GM19467 (cell line): Measurements from ENCODE around the gene TBXA2R.
"Not testable (repeated sequence)": the region's sequence is repeated elsewhere in the genome, so short reads cannot be mapped to it uniquely, and the experiment has no call there.

Experiments
- ATAC-seq: cut with Tn5 transposase; IDR thresholded peaks from one replicate; pipeline ENCODE4 v1.9.1; 2021; ENCODE audit warnings: mild to moderate bottlenecking, moderate library complexity; ENCODE audit not compliant: unreplicated experiment

Gene TBXA2R

DNA sequence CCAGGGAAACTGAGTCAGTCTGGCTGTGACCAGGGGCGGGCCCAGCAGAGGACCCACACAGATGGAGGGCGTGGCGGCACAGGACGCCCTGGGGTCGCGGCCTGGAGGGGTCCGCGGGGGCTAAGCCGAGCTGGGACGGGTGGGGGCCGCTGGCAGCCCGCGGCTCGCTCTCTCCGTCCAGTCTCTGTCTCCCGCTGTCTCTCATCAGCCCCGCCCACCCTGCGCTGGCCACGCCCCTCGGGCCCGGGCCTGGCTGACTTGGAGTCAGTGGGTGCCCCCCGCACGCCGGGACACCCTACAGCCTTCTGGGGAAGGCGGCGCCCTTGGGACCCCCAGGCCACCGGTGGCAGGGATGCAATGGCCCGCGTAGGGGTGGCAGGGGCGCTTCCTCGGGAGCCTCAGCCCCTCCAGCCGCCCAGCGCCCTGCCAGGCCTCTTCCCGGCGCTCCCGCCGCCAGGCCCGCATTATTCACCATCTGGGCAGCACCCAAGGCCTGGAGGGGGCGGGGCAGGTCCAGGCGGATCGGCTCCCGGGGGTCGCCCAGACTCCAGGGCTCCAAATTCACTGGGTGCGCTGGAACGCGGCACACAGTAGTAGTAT lies at the start of gene TBXA2R:
TBXA2R (minus strand) TSS at position 186 of the 600 bp plus-strand sequence. CDS start 6,241 bp downstream, outside the sequence.
- ATAC-seq, result no peak

- no peak for ATAC-seq
Observed at GRCh38 chr19:3656073-3656746, 49.5 kb upstream of the TBXA2R start.

GRCh38 chr19:3655402-3656072 lies 48.9 kb upstream of the TBXA2R start:
- no peak for ATAC-seq

DNA sequence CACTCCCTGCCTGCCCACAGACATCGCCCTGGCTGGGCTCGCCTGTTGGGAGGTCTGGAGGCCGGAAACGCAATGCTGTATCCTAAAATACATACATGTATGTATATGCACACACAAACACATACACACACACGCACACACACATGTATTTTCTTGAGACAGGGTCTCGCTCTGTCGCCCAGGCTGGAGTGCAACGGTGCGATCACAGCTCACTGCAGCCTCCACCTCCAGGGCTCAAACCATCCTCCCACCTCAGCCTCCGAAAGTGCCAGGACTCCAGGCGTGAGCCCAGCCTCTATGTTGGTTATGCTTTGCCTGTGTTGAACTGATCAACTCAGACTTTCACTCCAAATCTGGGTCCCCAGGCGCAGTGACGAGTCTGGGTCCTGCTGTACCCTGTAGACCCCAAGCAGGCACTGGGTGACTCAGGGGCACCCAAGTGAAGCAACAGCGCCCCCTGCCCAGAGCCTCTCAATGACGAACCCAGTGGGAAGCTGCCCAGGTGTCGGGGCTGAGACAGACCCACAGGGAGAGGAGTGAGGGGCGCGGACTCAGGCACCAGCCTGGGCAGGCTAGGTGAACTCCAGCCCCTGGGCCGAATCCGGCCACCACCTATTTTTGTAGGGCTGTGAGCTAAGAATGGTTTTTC lies 47.3 kb upstream of the TBXA2R start:
- no peak for ATAC-seq

- no peak for ATAC-seq
Observed at GRCh38 chr19:3653081-3653795, 46.6 kb upstream of the TBXA2R start.

- no peak for ATAC-seq
Observed at GRCh38 chr19:3652422-3652821, 45.7 kb upstream of the TBXA2R start.

GRCh38 chr19:3651684-3652083 lies 45.0 kb upstream of the TBXA2R start:
- ATAC-seq, result no peak

DNA sequence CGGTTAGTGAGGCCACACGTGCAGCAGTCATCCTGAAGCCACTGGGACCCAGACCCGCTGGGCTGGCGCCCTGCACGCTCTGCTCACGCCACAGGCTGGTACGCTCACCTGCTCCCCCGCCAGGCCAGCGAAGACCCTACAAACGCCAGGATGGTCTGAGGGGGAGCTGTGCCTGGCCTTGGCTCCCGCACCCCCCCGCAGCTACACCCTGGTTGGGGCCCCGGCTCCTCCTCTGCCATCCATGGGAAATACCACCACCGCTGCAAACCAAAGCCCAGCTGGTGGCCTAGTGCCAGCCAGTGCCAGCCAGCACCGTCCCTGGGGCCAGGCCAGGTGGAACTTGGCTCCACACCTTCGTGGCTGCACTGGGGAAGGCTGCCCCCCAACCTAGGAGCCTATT lies 43.2 kb upstream of the TBXA2R start:
- ATAC-seq, result no peak

- no peak for ATAC-seq
Observed at GRCh38 chr19:3648037-3648905, 41.6 kb upstream of the TBXA2R start.

DNA sequence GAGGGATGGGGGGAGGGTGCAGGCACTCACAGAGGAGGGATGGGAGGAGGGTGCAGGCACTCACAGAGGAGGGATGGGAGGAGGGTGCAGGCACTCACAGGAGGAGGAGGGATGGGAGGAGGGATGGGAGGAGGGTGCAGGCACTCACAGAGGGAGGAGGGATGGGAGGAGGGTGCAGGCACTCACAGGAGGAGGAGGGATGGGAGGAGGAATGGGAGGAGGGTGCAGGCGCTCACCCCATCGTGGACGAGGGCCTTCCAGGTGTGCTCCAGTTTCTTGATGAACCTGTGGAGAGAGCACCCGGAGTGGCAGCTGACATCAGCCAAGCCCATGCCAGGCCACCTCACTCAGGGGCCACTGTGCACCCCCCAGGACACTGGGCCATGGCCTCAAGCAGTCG lies 40.4 kb upstream of the TBXA2R start:
- ATAC-seq, result not testable (repeated sequence)

DNA sequence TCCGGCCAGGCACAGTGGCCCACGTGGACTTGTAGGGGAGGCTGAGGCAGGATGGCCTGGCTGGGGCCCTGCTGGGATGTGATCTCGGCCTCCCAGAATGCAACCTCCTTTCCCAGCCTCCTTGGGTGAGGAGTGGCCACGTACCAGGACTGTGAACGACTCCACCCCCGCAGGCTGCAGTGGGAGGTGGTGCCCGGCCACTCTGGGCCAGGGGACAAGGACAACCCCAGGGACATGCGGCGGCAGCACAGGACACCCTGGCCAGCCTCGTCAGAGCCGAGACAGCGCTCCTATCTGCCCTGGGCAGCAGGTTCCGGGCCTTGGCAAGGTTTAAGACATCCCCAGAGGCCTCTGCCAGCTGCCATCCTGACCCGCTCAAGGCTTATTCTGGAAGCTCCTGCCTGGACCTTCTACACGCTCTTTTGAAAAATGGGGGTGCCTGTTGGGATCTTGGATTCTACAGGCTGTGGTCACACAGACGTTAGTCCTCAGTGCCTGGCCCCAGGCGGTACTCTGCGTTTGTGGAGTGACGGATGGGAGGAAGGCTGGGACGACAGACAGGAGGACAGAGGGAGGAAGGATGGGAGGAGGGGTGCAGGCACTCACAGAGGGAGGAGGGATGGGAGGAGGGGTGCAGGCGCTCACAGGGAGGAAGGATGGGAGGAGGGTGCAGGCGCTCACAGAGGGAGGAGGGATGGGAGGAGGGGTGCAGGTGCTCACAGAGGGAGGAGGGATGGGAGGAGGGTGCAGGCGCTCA lies 39.8 kb upstream of the TBXA2R start:
- ATAC-seq, result no peak

DNA sequence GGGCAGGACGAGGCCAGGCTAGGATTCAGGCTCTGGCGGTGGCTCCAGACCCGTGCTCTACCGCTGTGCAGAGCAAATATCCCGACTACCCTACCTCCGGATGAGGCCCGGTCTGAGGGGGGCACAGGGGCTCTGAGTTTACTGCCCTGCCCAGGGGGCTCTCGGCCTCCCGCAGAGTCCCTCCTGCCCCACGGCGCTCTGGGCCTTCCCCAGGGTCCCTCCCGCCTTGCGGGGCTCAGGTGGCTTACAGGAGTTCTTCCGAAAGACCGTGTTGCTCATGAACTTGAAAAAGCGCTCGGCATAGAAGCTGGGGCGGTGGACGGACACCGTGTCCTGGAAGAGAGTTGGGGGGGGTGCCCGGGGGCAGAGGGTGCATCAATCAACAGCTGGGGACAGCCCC lies 39.1 kb upstream of the TBXA2R start:
- no peak for ATAC-seq

- ATAC-seq, result no peak
Observed at GRCh38 chr19:3645067-3645396, 38.4 kb upstream of the TBXA2R start.

- ATAC-seq, result no peak
Observed at GRCh38 chr19:3644351-3645066, 37.8 kb upstream of the TBXA2R start.

DNA sequence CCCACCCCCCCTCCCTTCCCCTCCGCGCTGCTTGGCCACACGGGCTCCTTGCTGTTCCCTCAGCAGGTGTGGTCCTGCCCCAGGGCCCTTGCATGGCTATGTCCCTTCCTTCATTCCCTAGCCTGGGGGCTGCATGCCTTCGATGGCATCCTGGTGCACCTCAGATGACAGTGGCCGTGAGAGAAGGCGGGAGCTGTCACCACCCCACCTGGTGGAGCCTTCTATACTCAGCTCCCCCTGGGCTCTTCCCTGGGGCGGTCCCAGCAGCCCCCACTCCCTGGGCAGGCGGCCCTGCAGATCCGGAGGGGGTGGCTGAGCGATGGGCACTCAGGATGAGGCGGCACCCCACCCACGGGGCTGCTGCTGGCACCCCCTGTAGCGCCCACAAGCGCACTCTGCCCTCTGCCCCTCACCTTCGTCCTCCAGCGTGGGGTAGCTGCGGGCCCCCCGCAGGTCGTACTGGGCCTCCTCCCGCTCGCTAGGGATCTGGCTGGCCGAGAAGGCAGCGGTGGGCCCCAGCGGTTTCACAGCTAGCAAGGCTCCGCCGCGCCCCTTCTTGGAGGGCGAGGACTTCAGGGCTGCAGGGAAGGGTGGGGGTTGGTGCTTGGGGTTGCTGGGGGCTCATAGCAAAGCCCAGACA lies 37.1 kb upstream of the TBXA2R start:
- ATAC-seq, result no peak

- ATAC-seq, result no peak
Observed at GRCh38 chr19:3642987-3643673, 36.5 kb upstream of the TBXA2R start.

- no peak for ATAC-seq
Observed at GRCh38 chr19:3642296-3642695, 35.6 kb upstream of the TBXA2R start.
